HG03095 (cell line): Measurements from ENCODE around the gene PLCB1.
"Not testable (repeated sequence)": the region's sequence is repeated elsewhere in the genome, so short reads cannot be mapped to it uniquely, and the experiment has no call there.

ENCODE experiments used
- ATAC-seq: cut with Tn5 transposase; IDR thresholded peaks from one replicate; pipeline ENCODE4 v1.9.1; 2021; ENCODE audit warnings: moderate library complexity; ENCODE audit not compliant: unreplicated experiment

The PLCB1 gene

DNA sequence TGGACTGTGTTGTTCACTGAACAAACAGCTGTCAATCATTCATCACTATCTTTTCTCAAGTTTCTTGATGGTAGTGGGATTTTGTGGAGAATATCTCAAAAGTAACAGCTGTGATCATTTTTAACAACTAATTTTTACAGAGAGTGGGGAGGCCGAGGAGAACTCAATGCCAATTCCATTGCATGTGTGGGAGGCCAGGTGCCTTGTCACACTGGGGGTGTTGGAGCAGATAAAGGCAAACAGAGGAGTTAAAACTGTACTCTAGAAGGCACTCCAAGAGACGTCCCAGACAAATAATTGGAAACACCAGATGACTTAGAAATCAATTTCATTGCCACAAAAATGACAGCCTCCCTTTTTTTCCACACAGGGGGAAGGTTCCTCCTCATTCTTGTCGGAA lies 669.6 kb downstream of the PLCB1 start:
- no peak for ATAC-seq

DNA sequence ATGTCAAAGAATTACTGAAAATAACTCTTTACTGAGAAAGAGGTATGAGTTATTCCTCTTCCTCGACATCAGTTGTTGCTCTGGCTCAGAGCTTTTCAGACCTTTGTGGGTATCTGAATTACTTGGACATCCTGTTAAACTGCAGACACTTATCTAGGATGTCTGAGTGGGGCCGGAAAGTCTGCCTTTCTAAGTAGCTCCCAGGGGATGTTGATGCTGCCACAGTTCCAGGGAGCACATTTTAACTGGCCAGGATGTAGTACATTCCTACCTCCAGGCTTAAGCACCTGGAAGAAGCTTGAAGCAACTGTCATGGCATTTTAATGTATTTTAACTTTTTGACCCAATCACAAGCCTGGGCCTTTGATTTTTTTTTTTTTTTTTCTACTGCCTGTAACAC lies 671.0 kb downstream of the PLCB1 start:
- no peak for ATAC-seq

DNA sequence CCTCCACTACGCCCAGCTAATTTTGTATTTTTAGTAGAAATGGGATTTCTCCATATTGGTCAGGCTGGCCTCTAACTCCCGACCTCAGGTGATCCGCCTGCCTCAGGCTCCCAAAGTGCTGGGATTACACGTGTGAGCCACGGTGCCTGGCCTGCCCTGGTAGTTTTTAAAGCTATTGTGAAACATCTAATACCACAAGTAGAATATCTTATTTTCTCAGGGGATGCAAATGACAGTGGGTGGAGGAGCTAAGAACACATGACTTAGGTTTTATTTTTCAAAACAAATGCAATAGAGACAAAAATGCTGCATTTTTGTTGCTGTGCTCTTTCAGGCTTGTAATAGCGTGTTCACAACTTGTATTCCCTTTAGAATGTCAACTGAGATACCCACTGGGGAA lies 671.9 kb downstream of the PLCB1 start:
- no peak for ATAC-seq

DNA sequence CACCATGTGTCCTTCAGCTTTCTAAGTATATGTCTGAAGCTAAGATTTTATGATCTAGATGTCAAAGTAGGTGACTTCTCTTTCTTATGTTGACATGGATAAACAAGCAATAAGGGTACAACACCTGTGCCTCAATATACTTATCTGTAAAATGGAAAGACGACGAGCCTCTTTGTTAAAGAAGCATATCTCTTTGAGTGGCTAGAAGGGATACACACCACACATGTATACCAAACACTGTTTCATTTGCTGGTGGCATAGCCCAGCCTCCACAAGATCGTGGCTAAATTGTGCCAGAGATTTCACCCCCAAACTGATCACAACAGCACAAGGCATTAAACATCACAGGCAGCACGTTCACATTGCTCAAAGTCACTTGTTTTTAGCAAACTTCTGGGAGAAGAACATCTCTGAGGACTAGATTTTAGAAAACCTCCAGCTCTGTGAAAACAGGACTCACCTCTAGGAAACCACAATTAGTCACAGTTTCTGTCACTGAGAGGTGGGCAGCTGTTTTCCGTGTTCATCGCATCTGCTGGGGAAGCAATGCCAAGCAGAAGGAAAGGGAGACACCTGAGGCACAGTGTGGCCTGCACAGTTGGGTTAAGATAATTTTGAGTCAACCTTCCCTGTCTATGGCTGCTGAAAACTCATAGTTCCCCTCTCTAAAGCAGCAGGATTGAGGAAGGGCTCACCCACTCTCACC lies 673.8 kb downstream of the PLCB1 start:
- ATAC-seq, result no peak

DNA sequence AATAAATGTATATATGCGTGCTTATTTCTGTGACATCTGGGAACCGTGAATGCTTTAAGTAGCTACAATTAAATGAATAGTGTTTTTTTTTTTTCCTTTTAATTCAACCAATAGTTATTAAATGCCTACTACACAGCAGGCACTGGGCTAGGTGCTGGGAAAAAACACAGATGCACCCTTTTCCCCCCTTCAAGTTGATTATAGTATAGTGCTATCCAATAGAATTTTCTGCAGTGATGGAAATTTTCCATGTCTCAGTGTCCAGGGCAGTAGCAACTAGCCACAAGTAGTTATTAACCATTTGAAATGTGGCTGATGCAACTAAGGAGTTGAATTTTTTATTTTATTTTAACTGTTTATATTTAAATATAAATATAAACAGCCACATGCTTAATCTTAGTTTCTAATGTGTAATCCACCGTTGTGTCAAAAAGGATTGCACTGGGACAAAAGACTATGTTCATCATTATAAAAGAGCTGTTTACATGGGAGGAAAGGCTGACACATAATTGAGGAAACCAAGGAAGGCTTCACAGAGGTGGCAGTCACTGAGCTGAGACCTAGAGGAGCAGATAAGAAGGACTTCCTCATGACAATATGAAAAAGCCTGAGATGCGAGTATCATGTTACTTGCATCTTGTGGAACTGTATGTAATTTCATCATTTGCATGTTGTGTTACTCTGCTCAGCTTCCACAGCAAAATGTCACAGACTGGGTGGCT lies 675.6 kb downstream of the PLCB1 start:
- ATAC-seq, result no peak

DNA sequence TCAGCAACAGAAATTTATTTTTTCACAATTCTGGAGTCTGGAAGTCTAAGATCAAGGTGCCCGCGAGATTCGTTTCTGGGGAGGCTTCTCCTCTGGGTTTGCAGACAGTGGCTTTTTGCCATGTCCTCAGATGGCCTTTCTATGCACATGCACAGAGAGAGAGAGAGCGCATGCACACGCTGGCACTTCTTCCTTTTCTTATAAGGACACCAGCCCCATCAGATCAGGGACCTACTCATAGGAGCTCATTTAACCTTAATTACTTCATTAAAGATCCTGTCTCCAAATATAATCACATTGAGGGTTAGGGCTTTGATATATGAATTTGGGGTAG lies 676.1 kb downstream of the PLCB1 start:
- ATAC-seq, result no peak

DNA sequence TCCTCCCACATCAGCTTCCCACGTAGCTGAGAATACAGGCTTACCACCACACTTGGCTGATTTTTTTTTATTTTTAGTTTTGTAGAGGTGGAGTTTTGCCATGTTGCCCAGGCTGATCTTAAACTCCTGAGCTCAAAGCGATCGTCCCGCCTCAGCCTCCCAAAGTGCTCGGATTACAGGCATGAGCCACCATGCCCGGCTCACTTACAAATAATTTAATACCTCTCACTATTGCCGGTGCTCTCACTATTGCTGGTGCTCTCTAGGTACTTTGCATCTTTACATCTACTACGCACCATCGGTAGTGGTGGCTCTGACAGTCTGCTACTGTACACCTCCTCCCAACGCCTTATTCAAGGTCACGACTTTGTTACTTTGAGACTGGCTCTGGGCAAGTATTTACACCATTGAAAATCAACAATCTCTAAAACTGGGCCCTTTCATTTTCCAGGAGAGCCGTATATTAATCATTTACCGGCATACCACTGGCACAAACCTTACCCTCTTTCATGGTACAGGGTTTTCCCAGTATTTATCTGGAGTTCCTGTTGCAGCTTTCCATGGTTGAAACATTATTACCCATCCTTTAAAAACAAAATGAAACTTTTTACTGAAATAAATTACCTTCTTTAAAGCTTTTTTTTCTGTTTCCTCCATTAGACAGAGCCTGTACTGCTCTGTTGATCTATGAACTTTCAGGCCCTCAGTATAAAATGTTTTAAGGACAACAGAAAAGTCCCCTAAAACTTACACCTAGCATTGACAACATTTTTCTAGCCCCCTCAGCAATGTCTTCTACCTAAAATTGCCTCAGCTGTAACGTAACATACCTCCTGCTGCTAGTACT lies 677.3 kb downstream of the PLCB1 start:
- no peak for ATAC-seq

DNA sequence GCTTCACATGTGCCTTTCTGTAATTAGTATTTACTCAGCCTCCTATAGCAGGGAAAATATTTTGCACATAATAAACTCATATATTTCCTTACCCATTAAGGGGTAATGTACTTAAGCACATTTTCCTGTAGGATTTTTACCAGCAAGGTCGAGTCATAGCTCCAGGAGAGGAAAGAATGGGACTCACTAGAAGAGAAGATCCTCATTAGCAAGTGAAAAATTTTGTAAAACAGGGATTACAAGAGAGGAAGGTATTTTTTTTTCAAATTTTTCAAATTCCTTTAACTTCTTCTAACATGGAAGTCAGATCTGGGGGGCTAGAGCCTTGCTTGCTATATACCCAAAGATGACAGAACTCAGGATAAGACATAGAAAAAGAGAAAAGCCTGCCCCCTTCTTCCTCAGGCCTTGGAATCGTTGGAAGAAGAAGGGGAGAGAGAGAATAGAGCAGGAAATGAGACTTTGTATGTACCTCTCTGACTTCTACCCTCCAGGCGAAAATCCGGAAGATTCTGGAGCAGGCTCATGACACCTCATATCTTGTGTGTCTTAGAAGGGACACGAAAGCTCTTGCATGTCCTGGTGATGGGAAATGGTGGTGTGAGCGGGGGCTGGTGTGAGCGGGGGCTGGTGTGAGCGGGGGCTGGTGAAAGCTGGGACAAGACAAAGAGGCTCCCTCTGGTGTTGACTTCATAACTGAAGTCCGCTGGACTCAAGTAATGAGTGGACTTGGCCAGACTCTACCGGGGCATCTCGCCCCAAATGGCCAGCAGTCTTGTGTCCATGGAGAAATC lies 679.9 kb downstream of the PLCB1 start:
- no peak for ATAC-seq

DNA sequence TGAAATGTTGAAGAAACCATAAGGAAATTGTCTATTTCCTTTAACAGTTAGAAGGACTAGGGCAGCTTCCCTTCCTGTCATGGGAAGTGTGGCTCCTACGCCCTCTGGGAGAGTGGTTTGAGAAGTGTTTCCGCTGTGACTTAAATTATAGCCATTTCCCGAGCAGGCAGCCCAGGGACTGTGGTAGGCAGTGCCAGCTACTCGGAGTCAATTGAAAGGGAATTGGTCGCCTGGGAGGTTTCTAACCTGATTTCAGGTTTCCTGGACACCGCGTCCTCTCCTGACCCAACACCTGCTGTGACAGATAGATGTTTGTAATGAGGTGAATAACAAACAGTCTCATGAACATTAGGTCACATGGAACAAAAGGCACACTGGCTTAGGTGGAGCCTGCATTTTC lies 680.8 kb downstream of the PLCB1 start:
- no peak for ATAC-seq

DNA sequence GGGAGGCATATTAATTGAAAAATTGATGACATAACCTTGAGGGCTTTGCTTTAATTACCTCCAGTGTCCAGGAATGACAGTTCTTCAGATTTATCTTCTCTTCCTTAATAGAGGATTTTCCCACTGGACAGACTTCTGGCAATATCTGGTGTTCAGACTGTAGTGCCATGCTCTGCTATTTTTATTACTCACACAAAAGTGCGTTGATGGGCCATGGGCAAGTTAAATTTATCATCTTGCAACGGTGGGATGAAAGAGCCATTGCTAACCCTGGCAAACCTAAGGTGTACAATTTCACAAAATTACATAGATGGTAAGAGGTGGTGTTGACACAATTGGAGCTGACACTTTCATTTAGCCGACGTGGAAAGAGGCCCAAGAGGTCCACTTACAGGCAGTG lies 683.1 kb downstream of the PLCB1 start:
- ATAC-seq, result no peak

DNA sequence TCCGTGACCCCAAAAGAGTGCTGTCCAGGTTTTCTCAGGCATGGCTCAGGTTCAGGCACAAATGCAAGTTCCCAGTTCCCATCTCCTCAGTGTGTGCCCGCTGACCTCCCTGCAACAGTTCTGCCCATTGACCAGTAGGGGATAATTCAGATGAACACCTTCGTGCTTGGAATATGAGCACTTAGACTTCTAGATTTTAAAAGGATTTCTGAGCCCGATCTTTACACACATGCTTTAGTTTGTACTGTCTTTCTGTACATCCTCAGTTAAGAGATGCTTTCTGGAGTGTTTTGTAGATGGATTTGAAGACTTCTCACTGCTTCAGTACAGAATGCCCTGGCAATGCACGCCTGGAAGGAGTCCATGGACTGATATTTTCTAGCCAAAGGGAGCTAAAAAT lies 697.2 kb downstream of the PLCB1 start:
- no peak for ATAC-seq

DNA sequence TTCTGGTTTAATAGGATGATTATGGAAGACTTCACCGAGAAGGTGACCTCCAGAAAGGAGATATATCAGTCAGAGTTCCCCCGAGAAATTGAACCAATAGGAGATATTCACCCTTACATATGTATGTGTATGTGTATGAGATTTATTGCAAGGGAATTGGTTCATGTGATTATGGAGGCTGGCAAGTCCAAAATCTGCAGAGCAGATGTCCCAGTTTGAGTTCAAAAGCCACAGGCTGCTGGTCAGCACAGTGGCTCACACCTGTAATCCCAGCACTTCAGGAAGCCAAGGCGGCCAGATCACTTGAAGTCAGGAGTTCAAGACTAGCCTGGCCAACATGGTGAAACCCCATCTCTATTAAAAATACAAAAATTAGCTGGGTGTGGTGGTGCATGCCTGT lies 702.2 kb downstream of the PLCB1 start:
- not testable (repeated sequence) for ATAC-seq

DNA sequence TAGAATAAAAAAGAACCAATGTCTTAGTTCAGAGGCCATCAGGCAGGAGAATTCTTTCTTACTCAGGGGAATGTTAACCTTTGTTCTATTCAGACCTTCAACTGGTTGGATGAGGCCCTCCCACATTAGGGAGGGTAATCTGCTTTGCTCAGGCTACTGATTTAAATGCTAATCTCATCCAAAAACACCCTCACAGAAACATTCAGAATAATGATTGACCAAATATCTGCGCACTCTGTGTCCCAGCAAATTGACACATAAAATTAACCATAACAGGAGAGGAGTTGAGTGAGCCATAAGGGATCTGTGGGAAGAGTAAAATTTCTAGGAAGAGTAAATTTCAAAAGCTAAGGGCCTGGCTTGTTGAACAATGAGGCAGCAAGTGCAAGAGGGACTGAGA lies 702.8 kb downstream of the PLCB1 start:
- no peak for ATAC-seq

DNA sequence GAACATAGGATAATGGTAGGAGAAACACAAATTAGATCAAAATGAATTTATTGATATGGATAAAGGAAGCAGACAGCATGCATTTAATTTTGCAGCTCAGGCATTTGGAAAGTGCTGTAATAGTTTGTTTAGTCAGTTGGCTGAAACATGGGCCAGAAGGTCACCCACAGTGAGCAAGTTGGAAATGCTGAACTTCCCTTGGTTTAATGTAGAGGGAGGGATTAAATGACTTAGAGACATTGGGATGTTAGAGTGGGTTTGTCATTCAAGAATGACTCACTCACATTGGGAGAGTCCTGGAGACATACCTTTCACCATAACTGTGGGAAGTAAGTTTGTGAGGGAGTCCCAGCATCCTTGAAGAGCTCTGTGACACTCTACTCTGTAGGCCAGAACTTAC lies 705.3 kb downstream of the PLCB1 start:
- no peak for ATAC-seq

DNA sequence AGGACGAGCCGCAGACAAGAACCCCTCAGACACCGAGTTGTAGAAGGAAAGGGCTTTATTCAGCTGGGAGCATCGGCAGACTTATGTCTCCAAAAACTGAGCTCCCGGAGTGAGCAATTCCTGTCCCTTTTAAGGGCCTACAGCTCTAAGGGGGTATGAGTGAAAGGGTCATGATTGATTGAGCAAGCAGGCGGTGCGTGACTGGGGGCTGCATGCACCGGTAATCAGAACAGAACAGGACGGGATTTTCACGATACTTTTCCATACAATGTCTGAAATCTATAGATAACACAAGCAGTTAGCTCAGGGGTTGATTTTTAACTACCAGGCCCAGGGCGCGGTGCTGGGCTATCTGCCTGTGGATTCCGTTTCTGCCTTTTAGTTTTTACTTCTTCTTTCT lies 710.5 kb downstream of the PLCB1 start:
- no peak for ATAC-seq

DNA sequence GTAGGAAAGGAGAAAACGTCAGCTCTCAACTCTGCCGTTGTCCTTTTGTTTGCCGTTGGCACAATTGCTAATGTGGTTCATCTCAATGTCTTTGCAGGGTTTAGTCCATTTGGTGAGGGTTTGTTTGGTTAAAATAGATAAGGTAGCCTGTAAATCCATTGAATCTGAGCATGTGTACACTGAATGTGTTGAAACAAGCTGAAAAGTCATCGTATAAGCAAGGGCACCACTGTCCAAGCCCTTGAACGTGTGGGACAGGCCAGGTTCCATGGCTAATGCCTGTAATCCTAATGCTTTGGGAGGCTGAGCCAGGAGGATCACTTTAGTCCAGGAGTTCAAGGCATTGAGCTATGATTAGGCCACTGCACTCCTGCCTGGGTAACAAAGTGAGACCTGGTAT lies 712.1 kb downstream of the PLCB1 start:
- ATAC-seq, result no peak

DNA sequence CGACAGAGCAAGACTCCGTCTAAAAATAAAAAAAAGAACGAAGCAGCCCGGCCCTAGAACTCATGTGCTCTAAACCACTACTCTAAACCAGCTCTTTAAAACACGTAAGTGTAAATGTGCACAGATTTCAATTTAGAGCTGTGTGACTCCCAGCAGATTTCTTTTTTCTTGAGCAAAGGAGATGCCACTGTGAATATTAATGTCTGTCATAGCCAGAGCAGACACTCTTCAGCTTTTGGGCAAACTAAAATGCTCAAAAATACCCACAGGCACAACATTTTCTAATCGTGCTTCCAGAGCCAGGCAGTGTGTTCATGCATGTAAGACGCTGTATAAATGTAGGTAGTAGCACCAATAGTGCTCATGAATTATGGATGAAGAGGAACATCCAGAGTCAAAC lies 717.9 kb downstream of the PLCB1 start:
- ATAC-seq, result no peak

DNA sequence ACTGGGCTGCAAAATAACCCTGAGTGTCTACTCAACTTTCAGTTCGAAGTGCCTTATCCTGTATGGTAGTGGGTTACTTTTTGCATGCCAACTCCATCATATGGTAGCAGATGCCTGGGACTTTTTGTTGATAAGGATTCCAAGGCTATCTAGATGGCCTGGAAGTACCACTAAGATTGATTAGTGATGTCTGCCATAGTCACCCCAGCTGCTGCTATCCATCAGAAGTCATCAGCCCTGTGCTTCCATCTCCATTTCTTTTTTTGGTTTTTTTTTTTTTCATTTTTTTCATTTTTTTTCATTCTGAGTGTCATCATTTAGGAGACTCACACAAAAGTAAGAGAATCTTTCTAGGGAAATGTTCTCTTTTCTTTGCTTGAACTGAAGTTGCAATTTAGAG lies 719.4 kb downstream of the PLCB1 start:
- ATAC-seq, result no peak

DNA sequence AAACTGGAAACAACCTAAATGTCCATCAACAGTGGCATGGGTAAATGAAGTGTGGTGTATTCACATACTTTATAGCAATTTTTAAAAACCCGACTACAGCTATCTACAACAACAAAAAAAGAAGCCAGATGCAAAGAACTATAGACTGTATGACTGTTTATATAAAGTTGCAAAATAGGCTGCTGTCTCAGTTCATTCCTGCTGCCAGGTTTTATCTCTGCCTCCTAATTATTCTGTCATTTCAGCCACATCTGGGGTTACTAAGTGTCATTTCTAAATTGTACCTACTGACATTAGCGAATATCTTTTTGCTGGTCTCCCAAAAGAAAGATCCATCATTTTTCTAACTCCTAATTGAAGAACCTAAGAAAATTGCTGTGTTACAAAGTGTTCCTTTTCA lies 719.9 kb downstream of the PLCB1 start:
- not testable (repeated sequence) for ATAC-seq

DNA sequence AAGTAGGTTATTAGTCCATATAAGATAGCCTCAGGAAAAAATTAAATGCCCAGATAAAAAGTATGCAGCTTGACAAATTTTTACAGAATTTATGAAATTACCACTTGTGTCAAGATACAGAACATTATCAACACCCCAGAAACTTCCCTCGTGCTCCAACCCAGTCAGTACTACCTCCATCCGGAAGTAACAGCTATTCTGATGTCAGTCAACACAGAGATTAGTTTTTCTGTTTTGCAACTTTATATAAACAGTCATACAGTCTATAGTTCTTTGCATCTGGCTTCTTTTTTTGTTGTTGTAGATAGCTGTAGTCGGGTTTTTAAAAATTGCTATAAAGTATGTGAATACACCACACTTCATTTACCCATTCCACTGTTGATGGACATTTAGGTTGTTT lies 721.1 kb downstream of the PLCB1 start:
- not testable (repeated sequence) for ATAC-seq

DNA sequence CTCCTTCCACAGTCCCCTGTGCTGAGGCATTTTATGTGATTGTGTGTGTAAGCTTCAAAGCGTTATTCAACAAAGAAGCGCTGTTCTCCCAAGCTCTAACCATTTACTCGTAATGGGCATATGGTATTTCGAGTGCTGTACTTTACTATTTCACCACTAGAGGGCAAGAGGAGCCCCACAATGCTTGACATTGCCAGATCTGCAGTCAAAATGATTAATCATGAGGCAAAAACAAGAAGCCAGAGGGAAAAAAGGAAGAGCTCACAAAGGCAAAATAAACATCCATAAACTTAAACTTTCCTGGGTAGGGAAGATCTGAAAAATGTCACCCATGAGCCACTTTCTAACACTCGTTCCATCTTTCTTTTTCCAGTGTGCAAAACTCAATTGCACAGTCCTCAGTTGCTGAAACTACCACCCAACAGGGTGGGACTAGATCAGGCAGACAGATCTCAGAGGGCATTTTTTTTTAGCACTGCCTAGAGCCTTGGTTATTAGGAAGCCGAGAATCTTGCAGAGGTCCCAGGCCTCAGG lies 721.8 kb downstream of the PLCB1 start:
- ATAC-seq, result no peak
